Stimulated activated CD4-positive, alpha-beta T cell treated with anti-CD3 and anti-CD28 coated beads, Interleukin-15, amount 100 ng/mL, for 1 hour (primary cell): ENCODE results near the gene FUT3.
A peak's percentile ranks its signal among the peaks of the same experiment; 100 is the strongest.
"Not testable (repeated sequence)": the region's sequence is repeated elsewhere in the genome, so short reads cannot be mapped to it uniquely, and the experiment has no call there.

Experiments
- DNase-seq, 2 donors: peaks; one replicate each; pipeline ENCODE4 v3.0.0-alpha.2; 2020; ENCODE audit warnings: low read depth in 1 of 2, low spot score in 1 of 2

Gene FUT3

GRCh38 chr19:5850189-5850588 lies 1.1 kb downstream of the FUT3 start:
- no peak for DNase-seq

DNA sequence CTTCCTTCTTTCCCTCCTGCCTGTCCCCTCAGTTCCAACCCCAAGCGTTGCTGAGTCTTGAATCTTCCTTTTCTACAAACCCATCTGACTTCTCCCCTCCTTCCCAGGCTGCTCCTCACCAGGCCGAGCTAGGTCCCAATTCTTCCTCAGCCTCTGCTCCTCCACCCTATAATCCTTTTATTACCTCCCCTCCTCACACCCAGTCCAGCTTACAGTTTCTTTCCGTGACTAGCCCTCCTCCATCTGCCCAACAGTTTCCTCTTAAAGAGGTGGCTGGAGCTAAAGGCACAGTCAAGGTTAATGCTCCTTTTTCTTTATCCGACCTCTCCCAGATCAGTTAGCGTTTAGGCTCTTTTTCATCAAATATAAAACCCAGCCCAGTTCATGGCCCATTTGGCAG lies 2.6 kb downstream of the FUT3 start:
- not testable (repeated sequence) for DNase-seq

- DNase-seq = not testable (repeated sequence)
Measured at GRCh38 chr19:5847846-5848245, 3.4 kb downstream of the FUT3 start.

GRCh38 chr19:5844456-5845433 lies 6.5 kb downstream of the FUT3 start:
- DNase-seq = no peak

DNA sequence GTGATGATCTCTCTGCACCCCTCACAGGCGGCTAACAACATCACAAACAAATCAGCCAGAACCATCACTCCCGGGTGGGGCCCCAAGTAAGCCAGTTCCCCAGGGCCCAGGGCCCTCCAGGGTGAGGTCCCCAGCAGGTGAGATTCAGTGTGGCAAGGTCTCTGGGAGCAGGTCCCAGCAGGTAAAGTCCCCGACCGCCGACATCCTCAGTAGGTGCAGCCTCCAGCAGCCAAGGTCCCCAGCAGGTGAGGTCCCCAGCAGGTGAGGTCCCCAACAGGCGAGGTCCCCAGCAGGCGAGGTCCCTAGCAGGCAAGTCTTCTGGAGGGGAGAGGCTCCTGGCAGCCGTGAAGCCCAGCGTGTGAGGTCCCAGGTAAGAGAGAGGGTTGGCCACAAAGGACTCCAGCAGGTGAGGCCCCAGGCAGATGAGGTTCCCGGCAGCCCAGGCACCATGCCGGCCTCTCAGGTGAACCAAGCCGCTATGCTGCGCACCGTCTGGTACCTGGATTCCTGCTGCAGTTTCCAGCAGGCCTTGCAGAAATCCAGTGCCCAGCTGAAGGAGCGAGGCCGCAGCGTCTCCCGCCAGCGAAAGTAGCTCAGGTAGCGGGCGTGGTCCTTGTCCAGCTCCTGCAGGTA lies 7.8 kb downstream of the FUT3 start:
- no peak for DNase-seq

GRCh38 chr19:5841735-5842111 lies 9.5 kb downstream of the FUT3 start:
- not testable (repeated sequence) for DNase-seq

GRCh38 chr19:5839065-5840017 lies 11.9 kb downstream of the FUT3 start, which contains the start of gene FUT6:
Gene FUT6, minus strand, starts transcription at chr19:5839702. Its CDS starts 7,135 bp downstream, at chr19:5832567.
- DNase-seq = no peak

- no peak for DNase-seq
Measured at GRCh38 chr19:5838353-5839064, 12.7 kb downstream of the FUT3 start.

GRCh38 chr19:5837761-5838352 lies 13.4 kb downstream of the FUT3 start:
- no peak for DNase-seq

GRCh38 chr19:5832527-5833216 lies 18.6 kb downstream of the FUT3 start:
- no peak for DNase-seq

GRCh38 chr19:5832061-5832460 lies 19.2 kb downstream of the FUT3 start:
- no peak for DNase-seq

- DNase-seq = no peak
Measured at GRCh38 chr19:5831159-5831558, 20.1 kb downstream of the FUT3 start.

DNA sequence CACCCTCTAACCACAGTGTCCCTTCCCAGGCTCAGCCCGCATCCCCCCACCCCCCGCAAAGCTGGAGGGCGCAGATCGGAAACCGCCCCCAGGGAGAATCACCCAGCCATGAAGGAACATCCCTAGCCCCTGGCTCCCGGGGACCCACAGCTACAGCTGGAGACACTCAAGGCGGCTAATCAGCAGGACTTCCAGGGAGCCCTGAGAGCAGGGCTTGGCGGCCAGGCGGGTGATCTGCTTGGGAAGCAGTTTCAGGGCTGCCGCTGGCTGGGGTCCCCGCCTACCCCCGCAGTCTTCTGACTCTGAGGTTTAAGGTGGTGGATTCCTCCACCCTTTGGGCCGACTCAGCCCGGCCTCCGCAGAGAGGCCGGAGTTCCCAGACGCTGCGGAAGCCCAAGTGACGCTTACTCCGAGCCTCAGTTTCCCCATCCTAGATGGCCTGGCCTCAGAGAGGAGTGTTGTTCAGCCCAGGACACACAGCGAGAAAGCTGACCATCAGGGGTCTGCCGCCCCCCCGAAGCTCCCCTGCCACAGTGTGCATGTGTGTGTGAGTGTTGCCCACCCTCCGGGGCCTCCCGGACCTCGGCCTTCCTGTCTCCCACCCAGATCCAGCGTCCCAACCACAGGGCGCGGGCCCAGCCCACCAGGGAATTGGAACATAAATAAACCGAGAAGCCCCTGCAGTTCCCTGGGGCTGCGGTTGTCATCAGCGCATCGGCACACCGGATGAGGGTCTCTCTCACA lies 21.5 kb downstream of the FUT3 start:
- no peak for DNase-seq

DNA sequence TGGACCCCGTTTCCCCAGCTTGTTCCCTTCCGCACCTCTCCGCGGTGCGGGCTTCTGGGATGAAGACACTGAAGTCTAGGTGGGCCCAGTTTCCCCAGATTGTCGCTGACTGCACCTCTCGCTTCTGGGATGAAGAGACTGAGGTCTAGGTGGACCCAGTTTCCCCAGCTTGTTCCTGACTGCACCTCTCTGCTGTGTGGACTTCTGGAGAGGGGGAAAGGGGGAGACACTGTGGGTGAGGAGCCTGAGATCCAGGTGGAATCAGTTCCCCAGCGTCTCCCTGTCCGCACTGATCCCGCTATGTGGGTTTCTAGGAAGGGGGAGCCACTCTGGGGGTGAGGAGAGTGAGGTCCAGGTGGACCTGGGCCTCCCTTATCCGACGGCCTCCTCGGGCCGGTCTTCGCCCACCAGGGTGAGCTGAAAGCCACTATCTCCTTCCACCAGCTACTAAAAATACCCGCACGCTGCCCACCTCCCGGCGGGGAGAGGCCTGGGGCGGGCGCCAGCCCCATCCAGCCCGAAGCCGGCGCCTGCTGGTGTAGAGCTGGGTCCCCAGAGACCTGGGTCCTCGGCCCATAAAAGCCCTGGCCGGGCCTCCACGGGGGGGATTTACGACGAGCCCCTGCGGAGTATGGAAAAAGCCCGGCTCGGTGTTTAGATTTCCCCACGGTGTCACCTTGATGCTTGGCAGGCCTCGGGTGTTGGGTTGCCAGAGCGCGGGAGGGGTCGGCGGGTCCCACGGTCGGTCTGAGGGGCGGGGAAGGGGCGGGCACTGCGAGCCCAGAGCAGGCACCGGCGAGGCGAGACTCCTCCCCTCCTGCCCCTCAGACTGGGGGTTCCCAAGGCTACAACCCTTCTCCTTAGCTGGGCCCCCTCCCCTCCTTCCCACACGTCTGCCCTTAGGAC lies 22.3 kb downstream of the FUT3 start:
- DNase-seq = peak in 1 of 2 donors; percentile 8

DNA sequence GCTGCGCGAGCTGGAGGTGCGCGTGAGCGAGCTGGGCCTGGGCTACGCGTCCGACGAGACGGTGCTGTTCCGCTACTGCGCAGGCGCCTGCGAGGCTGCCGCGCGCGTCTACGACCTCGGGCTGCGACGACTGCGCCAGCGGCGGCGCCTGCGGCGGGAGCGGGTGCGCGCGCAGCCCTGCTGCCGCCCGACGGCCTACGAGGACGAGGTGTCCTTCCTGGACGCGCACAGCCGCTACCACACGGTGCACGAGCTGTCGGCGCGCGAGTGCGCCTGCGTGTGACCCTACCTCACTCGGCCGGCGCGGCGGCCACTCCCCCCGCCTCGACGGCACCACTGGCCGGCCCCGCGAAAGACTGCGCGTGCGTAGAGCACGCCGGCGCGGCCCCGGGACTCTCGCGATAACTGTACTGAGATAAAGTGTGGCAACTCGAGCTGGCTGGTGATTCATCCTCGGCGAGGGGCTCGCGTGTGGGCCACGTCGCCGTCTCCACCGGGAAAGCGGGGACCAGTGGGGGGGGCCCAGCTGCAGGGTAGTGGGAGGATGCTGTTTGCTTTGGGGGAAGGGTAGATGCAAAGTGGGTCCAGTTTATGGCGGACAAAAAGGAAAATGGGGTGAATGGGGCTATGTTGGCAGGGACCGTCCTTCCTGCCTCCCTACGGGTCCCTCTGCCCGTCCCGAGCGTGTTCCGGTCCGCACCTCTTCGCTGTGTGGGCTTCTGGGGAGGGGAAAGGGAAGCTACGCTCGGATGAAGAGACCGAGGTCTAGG lies 23.2 kb downstream of the FUT3 start:
- peak; percentile 87 to 93 for DNase-seq

- DNase-seq = no peak
Measured at GRCh38 chr19:5827342-5827890, 23.8 kb downstream of the FUT3 start.
